IPS DF 19.7 (cell line): ENCODE measurements around the gene ACACA.

Experiments used
- DNase-seq: peaks from one replicate; pipeline ENCODE4 v3.0.0-alpha.2; 2013; ENCODE audit warnings: low read depth, low spot score

The ACACA gene

GRCh38 chr17:37069087-37069486 is 337.5 kb downstream of the ACACA start:
- DNase-seq = no peak

DNA sequence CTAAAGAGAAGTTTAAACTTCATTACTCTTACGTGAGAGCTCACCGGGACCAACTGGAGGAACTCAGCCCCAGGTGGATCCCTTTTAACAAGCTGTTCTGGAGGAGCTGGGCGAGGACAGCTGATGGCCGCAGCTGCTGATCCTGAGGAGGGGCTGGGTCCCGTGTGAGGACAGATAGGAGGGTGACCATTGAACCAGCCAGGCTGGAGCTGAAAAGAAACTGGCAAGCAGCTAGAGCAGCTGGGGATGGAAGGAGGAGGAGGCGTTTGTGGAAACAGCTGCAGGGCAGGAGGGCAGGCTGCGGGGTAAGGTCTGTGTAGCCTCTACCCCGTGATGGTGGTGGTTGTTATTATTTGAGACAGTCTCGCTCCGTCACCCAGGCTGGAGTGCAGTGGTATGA is 338.4 kb downstream of the ACACA start:
- DNase-seq = no peak

- DNase-seq = no peak
Measured at GRCh38 chr17:37067555-37068111, 339.0 kb downstream of the ACACA start.

DNA sequence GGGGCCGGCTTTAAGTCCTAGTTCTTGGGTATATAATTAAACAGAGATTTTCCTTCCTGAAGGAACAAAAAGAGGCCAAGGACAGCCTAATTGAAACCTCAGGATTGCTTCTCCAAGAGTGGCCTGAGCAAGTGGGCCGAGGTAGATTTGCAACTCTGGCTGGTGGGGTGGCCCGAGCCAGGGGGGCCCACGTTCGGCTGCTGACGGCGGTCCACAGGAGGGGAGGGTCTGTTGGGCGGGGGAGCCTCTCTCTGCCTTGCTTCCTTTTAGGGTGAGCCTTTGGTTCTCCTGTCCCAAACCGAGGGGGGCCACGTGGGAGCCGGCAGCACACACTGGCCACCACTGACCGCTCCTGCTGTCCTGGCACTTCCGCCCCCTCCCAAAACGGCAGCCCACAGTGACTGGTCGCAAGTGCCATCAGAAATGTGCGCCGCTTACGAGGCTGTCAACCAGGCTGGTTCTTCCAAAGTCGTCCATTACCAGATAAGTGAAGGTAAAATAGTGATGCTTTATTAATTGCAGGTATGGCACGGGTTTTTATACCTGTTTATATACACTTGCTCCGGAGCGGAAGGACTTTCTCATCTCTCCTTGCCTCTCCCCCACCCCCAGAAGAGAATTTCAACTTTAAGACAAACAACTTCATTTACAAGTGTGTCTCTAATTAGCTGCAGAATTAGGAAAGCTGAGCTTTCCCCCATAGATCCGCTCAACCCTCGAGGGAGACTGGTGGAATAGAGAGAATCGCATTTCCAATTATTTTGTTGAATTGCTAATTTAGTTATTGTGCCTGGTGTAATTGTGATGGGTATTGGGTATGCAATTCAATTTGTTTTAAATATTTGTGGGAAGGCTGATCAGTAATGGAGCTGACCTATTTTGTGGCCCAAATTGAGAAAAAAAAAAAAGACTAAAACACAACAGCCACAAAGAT is 340.0 kb downstream of the ACACA start:
- DNase-seq = no peak

- DNase-seq = no peak
Measured at GRCh38 chr17:37065486-37066321, 340.9 kb downstream of the ACACA start.

DNA sequence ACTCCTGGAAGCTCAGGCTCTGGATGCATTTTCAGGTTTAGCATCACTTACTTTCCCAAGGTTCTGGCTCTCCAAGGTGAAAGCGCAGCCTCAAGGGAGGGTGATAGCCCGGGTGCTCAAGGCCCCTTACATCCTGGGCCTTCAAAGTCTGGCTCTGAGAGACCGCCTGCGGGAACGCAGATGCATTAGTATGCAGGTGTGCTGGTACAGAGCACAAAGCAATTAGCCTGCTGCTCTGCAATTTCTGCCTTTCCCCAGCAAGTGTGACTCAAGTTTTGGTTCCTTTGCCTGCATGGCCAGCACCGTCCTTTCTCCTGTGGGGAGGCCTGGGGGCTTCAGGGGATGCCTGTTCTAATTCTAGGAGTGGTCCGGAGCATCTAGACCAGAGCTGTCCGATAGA is 341.7 kb downstream of the ACACA start:
- no peak for DNase-seq

DNA sequence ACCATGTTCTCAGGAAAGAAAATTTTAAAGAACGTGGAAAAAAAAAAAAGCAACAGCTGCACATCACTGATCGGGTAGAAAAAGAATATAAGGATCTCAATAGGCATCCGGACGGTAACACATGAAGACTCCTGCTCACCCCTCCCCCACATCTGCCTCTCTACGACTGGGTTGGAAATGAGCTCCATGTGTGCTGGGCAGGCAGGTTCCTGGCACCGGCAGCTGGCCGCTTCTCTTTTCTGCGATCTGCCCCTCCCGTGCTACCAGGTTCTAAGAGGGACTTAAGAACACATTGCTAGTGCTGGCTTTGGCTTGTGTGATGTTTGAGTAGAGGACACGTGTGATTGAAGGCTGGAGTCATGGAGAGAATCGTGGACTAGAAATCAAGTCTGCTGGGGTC is 342.4 kb downstream of the ACACA start:
- no peak for DNase-seq

GRCh38 chr17:37062021-37062420 is 344.6 kb downstream of the ACACA start:
- no peak for DNase-seq

DNA sequence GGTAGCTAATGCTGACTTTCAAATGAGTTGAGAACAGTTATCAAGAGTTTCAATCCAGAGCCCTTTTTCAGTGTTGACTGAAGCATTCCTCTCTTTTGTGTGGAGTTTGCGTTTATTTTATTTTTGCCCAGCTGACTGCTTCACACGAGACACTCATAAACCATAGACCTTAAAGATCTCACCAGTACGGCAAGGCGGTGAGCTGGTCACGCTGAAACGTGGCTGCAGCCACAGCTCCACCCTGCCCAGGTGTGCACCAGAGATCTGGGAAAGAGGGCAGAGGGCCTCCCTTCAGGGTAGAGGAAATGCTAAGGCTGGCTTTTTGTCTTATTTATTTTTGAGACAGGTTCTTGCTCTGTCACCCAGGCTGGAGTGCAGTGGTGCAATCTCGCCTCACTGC is 345.7 kb downstream of the ACACA start:
- DNase-seq = no peak

- DNase-seq = no peak
Measured at GRCh38 chr17:37060094-37060493, 346.5 kb downstream of the ACACA start.

DNA sequence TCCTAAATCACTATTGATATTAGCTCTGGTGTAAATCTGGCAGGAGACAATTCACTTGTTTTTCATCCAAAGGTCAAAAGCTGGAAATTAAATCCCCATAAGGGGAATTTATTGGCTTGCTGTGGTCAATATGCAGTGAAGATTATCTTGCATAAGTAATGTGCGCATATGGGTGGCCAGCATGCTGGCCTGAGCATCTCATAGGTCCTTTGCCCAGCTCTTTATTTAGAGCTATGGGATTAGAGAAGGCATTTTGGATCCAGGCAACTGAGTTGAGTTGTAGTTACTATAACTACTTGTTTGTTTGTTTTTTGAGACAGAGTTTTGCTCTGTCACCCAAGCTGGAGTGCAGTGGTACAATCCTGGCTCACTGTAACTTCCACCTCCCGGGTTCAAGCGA is 347.1 kb downstream of the ACACA start:
- DNase-seq = no peak

DNA sequence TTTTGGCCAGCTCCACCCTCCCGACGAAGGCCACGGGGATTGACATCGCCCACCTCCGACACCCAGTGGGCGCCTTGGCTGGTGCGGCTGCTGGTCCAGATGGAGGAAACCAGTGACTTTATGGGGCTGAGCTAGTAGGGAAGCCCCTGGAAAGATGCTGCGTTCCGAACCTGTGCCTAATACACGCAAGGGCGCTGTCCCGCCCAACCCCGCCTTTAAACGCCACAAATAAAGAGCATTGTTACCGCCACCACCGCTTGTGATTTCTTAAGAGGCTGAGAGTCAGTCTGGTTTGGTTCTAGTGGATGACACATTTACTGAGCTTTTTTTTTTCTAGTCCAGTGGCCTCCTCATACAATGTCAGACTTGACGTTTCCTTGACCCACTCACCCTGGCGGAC is 350.0 kb downstream of the ACACA start:
- DNase-seq = no peak

DNA sequence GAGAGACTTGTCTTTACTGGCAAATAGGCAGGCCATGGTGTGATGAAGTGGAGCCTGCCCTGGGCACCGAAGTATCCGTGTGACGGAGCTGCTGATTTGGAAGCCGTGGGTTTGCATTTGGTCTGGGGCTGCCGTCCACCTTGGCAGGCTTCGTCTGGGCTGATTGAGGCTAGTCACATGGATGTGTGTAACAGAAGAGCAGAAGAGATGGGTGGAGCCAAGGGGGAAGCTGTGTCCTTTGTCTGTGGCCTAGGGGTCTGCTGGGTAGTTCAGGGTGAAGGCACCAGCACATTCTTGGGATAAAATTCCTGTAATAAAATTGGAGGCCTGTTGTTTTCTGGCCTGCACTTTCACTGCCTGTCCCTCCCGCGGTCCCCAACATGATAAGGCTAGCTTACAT is 351.7 kb downstream of the ACACA start:
- DNase-seq = no peak

GRCh38 chr17:37052450-37052849 is 354.2 kb downstream of the ACACA start:
- DNase-seq = no peak

DNA sequence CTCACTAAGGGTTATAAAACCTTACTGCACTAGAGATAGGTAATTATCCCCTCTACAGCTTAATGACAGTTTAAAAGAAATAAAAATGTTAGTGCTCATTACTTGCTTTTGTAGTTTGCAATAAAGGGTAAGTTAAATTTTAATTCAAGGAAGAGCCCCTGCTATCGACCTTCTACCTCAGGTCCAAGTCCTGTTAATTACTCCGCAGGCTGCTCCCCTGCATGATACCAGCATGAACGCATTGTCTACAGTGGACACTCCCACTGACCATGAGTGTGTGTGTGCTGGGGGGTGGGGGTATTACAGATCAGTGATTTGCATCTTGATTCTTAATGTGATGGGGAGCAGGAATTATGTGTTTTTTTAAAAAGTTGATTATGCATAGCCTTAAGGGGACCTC is 354.8 kb downstream of the ACACA start:
- DNase-seq = no peak

DNA sequence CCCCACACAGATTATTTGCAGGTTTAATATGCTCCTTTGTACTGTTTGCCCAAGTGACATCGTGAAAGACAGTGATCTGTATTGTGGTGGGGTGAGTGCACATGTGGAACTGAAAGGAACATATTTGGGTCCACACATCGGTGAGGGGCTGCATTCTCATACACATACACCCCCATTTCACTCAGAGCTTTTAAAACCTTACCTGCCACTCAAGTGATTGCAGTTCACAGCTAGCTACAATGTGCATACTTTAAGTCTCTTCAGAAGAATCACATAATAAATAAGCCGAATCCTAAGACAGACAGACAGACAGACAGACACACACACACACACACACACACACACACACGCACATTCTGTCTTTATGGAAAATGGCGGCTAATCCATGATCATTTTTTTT is 355.3 kb downstream of the ACACA start:
- DNase-seq = no peak

DNA sequence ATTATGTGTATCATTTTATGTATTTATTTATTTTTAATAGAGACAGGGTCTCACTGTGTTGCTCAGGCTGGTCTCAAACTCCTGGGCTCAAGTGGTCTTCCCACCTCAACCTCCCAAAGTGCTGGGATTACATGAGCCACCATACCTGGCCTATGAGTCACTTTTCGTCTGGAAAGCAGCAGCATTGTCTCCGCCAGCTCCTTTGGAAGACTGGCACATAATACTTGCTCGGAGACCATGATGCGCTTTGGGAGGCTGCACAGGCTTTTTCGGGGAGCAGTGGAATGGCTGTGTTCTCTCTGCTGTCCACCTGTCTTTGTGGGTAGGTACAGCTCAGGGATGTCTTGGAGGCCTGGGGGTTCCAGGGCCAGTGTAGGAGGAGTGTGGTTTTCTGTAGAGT is 355.7 kb downstream of the ACACA start:
- no peak for DNase-seq

DNA sequence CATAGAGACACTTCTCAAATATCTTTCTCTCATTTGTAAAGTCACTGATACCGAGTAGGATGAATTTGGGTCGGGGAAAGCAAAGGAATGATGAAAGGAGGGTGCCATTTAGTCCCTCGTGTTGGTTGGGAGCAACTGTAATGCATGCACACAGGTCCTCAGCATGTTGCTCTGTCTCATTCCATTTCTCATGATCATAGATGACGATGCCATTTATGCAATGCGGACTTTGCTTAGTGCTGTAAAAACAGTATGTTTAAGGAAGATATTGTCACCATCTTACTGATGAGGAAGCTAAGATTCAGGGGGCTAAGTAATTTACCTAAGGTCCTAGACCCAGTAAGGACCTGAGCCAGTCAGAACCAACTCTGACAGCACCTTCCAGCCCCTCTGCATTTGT is 357.8 kb downstream of the ACACA start:
- DNase-seq = no peak

- peak; percentile 69 for DNase-seq
Measured at GRCh38 chr17:37047631-37048104, 359.0 kb downstream of the ACACA start.

- no peak for DNase-seq
Measured at GRCh38 chr17:37045351-37045922, 361.2 kb downstream of the ACACA start.

- no peak for DNase-seq
Measured at GRCh38 chr17:37043201-37043600, 363.4 kb downstream of the ACACA start.

GRCh38 chr17:37041932-37042331 is 364.7 kb downstream of the ACACA start:
- DNase-seq = no peak
